Measurements from ENCODE around the gene TP53TG5.
A peak's percentile ranks its signal among the peaks of the same experiment; 100 is the strongest.
"Not testable (repeated sequence)": the region's sequence is repeated elsewhere in the genome, so short reads cannot be mapped to it uniquely, and the experiment has no call there.

The TP53TG5 gene

GRCh38 chr20:45366192-45366591 is 11.9 kb downstream of the TP53TG5 start:
- no peak for DNase-seq (ENCODE audit: low read depth)

- DNase-seq (ENCODE audit: low read depth): no peak
Observed at GRCh38 chr20:45365444-45365970, 12.6 kb downstream of the TP53TG5 start.

DNA sequence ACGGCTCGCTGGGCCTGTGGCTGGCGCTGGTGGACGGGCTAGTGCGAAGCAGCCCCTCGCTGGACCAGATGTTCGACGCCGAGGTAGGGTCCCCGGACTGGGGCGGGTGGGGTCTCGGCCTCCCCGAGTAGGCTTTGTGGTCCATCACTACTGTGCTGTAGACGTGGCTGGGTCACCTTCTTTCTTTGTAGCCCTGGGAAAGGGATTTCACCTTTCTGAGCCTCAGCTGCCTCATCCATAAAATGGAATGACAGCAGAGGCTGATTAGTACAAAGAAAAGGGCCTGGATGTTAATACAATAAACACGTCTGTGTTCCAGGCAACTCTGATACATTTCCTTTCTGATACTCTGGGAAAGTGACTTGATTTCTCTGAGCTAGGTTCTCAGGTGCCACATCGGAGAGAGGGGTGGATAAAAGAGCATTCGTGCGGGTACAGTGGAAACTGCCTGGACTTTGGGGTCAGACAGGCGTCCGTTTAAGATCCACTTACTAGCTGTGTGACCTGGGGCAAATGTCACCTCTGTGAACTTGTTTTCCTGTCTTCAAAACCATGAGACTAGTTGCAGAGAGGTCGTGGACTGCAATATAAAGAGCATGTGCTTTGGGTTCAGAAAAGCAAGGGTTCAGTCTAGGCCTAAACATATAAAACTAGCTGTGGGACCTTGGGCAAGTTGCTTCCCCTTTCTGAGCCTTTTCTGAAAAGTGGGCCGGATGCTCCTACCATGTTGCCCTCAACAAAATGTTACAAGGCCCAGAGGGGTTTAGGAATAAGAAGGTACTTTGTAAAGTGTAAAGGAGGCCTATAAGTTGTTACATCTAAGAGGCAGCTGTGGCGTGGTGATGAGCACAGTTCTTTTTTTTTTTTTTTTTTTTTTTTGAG is 14.3 kb downstream of the TP53TG5 start:
- DNase-seq (ENCODE audit: low read depth): no peak

- DNase-seq (ENCODE audit: low read depth): peak; percentile 98
Observed at GRCh38 chr20:45362804-45363610, 15.1 kb downstream of the TP53TG5 start, which contains the start of gene SYS1. SYS1 (plus strand) TSS chr20:45363156; CDS start chr20:45363532, 376 bp downstream.

DNA sequence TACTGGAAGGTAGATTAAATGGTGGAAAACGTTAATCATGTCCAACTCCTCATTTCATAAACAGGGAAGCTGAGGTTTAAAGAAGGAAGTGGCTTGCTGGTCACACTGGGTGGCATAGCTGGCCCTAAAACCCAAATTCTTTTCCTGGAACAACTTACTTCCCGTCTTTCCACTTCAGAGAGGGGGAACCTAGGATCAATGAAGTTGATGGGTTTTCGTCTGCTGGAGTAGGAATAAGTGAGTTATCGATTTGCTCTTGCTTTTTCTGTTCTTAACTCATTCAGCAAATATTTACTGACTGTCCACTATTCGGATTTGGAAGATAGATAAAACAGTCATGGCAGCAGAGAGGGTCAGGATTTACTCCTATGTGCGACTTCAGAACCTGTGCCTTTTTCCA is 16.3 kb downstream of the TP53TG5 start:
- no peak for DNase-seq (ENCODE audit: low read depth)

GRCh38 chr20:45359406-45360148 is 18.5 kb downstream of the TP53TG5 start:
- DNase-seq (ENCODE audit: low read depth): no peak

- no peak for DNase-seq (ENCODE audit: low read depth)
Observed at GRCh38 chr20:45359069-45359405, 19.1 kb downstream of the TP53TG5 start.

GRCh38 chr20:45358282-45359068 is 19.6 kb downstream of the TP53TG5 start:
- no peak for DNase-seq (ENCODE audit: low read depth)

DNA sequence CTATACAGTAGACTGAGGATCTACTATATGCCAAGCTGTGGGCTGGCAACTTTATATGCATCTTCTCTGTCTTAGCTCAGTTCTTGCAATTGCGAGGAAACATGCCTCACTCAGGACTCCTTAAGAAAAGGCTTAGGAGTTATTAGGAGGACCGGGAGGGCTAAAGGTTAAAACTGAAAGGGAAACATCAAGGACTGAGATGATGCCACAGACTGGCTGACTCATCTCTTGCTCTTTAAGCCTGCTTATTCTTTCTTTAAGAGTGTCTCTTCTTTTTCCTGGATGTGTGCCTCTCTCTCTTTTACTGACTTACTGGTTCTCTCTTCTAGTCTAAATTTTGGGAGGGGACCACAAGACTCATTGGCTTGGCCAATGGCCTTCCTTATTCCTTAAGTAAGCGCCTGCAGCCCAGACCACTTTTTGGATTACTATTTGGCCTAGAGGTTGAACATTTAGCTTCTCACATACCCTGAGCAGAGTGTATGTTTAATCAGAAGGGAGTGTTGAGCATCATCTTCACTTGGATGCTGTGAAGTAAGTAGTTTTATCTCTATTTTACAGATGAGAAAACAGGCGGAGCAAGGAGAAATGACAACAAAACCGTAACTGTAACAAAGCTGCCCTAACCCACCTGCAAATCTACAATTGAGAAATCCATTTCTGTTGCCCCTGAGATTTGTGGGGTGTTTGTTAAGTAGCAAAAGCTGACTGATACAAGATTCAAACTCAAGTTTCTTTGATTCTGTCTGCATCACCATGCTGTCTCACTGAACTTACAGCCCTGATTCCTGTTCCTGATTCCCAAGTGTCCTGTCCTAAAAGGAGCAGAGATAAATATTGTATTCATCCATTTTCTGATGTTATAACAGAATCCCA is 22.7 kb downstream of the TP53TG5 start:
- DNase-seq (ENCODE audit: low read depth): no peak

GRCh38 chr20:45354423-45355208 is 23.5 kb downstream of the TP53TG5 start:
- no peak for DNase-seq (ENCODE audit: low read depth)

DNA sequence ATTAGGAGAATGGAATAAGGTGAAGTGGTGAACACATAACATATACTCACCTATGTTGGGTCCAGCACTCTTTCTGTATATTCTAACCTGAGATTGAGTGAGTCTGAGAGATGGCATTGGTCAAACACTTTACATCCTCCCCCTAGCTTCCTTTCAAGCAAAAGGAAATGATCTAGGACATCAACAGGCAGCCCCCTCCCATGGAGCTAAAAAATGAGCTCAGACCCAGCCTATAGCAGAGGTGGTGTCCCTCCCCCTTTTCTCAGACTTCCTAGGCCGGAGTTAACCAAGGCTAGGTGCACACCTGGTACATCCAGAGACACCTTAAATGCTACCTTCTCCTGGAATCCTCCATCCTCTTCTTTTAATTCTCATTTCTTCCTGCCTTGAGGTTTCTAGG is 24.4 kb downstream of the TP53TG5 start:
- DNase-seq (ENCODE audit: low read depth): no peak

DNA sequence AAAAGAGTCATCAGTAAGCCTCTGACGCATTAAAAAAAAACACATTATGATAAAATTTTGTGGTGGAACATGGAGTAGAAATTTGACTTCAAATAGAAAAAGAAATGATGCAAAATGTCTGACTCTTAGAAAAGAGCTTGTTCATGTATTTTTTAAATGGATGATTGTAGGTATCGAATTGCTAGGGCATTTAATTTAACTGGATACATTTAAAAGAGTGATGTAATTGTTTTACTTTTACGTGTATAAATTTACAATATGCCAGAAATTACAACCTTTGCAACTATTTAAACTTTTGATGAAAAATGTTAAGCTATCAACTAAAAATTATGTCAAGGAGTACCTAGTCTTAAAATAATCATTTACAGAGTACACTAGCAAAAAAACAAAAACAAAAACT is 25.4 kb downstream of the TP53TG5 start:
- DNase-seq (ENCODE audit: low read depth): no peak

DNA sequence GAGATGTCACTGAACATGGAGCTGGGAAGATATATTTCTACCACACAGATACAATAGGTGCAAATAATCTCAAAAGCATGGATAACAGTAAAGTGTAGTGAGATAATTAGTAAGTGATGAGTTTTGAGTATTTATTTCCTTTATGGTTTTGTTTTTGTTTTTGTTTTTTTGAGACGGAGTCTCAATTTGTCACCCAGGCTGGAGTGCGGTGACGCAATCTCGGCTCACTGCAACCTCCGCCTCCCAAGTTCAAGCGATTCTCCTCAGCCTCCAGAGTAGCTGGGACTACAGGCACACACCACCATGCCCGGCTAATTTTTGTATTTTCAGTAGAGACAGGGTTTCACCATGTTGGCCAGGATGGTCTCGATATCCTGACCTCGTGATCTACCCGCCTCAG is 27.3 kb downstream of the TP53TG5 start:
- DNase-seq (ENCODE audit: low read depth): not testable (repeated sequence)

- DNase-seq (ENCODE audit: low read depth): no peak
Observed at GRCh38 chr20:45350217-45350616, 27.9 kb downstream of the TP53TG5 start.

GRCh38 chr20:45347936-45348778 is 30.0 kb downstream of the TP53TG5 start, which contains the start of gene SDC4:
SDC4 (minus strand) TSS chr20:45348424; CDS start chr20:45348384, 40 bp downstream.
- DNase-seq (ENCODE audit: low read depth): peak; percentile 40

- no peak for DNase-seq (ENCODE audit: low read depth)
Observed at GRCh38 chr20:45347297-45347935, 30.7 kb downstream of the TP53TG5 start.

GRCh38 chr20:45346851-45347250 is 31.3 kb downstream of the TP53TG5 start:
- DNase-seq (ENCODE audit: low read depth): no peak

DNA sequence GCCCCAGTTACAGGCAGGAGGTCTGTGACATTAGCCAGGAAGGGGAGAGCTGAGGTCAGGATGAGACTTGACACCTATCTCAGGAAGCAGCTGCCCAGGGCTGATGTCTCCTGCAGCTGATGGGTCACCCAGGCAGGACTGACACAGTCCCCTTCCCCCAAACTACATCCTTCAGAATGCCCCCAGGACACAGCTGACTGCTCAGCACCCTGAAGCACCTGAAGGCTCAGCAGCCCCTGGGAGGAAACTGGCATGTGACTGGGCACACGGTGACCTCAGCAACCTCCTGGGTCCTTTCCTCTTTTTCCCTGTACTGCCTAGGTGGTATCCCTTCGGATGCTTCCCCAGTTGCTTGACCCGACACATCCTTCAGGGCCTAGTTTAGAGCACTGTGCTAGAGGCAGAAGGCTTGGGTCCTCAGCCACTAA is 31.8 kb downstream of the TP53TG5 start:
- DNase-seq (ENCODE audit: low read depth): no peak

Data from activated T-cell treated with anti-CD3 and anti-CD28 coated beads for 24 hours (primary cell).